GM19025 (cell line): Measurements from ENCODE around the gene FRMPD2.
"Not testable (repeated sequence)": the region's sequence is repeated elsewhere in the genome, so short reads cannot be mapped to it uniquely, and the experiment has no call there.

ENCODE experiments used
- ATAC-seq: cut with Tn5 transposase; IDR thresholded peaks from one replicate; pipeline ENCODE4 v1.9.1; 2021; ENCODE audit warnings: mild to moderate bottlenecking, low read depth, moderate library complexity; ENCODE audit not compliant: unreplicated experiment

The FRMPD2 gene

DNA sequence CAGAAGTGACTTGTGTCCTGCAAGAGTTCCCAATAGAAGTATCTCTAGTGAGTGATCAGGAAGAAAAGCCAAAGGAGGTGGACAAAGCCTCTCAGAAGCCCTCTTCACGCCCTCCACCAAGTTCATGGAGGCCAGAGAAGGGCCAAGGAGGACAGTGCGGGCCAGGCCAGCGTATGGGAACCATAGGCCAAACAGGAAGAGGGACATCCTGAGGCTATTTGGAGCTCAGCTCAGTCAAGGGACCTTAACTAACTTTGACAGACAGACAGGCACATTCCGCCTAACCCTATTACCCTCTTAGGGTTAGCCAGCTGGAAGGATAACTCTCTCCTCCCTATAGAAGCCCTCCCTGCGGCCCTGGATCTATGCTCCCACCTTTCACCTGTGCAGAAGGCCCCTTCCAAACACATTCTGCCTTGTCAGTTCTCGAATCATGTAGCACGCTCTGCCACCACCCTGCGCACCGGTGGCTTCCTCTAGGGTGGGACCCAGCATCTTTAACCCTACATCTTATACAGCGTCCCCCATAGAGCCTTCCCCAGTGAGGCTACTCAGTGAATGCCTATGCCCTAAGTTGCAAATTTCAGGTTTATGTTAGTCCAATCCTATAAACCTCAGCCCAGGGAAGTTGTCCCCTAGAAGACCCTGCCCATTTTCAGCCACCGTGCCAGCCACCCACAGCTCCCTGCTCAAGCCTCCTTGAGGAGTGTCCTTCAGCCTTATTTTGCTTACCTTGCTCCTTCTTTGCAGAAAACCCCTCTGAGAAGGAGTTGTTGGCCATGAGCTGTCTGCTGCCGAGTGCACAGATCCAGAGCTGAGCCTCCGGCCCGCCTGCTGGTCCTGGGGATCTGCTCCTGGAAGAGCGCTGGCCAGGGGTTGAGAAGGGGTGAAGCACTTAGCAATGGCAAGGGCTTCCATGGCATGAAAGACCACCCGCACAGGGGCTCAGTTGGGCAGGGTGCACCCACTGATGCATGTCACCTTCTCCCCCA, 36.9 kb downstream of the FRMPD2 start:
- ATAC-seq = no peak

DNA sequence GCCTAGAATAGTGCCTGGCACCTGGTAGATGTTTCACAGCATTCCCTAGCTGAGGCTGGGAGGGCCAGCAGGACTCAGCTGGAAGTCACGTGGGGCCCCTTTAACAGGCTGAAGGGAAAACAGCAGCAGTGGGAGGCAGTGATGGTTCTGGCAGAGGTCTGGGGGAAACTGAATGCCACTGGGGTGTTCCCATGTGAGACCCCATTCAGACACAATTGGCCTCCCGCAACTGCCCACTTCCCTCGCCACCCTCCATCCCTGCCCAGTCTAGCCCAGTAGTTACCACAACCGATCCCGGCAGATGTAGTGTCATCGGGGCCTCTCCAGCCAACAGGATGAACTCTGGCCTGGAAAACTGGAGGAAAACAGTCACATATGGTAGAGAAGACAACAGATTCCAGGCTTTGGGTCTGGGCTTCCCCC, 38.3 kb downstream of the FRMPD2 start:
- no peak for ATAC-seq

- no peak for ATAC-seq
These were observed 39.0 kb downstream of the FRMPD2 start for GRCh38 chr10:48235501-48235900.

DNA sequence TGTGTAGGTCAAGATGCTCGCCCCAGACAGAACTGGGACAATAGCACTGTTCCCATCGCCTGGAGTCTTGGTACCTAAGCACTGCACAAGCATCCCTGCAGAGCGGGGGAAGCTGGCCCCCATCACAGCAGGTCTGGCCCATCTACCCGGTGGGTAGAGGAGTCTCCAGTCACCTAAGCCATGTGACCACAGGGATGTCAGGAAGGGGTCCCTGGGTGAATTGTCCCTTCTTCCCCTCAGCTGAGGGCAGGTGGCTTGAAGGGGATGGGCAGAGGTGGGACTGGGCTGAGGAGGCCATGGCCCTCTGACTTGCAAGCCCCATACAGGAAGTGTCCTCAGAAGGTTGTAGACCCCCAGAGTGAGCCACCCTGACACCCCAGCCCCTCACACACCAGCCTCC, 39.7 kb downstream of the FRMPD2 start:
- no peak for ATAC-seq

DNA sequence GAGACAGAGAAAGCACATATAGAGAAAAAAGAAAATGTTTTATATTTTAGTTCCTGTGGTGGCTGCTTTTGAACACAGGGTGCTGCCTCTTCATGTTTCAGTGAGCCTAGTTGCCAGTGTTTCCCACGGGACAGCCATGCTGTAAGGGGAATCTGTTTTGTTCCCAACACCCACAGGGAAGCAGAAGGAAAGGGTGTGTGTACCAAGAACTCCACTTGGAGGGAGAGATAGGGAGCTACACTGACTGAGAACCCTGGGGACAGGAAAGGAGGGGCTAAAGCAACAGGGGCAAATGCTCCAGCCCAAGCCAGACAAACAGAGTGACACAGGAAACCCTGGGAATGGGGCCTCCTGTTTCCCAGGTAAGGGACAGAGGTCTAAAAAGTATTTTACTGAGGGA, 40.2 kb downstream of the FRMPD2 start:
- ATAC-seq = no peak

GRCh38 chr10:48233559-48234005, 40.9 kb downstream of the FRMPD2 start:
- ATAC-seq = no peak

DNA sequence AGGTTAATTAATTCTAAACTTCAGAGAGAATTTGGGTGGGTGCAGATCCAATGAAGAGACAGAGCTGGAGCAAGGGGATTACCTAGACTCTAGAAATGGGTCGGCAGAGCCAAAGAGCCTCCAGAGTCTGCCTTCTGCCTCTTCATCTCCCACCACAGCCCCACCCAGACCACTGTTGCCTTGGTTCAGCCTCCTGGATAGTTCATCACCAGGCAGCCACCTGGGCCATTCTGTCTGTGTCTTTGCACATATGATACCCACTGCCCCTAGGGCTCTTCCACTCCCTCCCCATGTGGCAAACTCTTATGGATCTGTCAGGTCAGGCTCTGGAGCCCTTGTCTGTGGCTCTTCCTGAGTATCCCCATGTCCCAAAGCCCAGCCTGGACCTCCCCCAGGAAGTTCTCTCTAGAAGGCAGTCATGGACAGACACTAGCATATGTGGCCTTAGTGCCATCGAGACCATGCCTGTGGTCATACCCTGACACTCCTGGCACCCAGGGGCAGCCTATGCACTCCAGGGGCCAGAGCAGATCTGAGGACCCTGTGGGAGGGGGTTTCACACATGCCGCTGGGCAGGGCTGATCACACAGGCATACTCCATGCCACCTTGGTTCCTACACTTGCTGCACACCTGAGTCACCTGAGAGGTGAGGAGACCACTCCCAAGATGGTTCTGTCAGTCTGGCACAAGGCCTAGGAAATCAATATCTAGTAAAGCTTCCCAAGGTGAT, 41.6 kb downstream of the FRMPD2 start:
- no peak for ATAC-seq

GRCh38 chr10:48231699-48232315, 42.7 kb downstream of the FRMPD2 start:
- no peak for ATAC-seq

DNA sequence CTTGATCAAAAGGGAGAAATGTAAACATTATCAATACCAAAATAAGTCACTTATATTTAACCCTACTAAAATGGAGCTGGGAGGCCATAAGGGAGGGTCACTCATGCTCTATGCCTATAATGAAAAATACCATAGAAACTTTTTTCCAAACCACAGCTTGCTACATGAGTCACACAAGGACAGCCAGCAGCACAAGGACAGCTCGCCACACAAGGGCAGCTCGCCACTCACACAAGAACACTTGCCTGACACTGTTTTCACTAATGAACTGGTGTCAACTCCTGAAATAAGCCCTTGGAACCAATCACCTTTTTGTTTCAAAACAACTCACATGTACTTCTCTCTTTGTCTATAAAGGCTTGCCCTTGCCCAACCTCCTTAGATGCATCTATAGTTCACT, 43.3 kb downstream of the FRMPD2 start:
- ATAC-seq = no peak

DNA sequence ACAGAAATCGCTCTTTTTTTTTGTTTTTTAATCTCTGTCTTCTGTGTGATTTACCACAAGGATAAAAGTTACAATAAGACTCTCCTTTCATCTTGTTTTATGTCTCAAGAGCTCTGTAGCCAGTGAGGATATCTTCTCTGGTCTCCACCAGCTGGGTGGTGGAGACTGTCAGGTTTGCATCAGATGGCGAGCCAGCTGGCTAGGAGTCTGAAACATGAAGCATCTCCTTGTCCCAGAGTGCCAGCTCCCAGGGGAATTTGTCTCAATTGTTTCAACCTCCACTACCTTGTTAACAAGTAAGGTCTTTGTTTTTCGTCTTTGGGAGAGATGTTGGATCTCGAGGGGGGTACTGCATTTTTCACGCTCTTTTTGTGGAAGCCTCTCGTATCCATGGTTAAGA, 47.3 kb downstream of the FRMPD2 start:
- ATAC-seq = no peak

- no peak for ATAC-seq
These were observed 49.4 kb downstream of the FRMPD2 start for GRCh38 chr10:48224979-48225560.

DNA sequence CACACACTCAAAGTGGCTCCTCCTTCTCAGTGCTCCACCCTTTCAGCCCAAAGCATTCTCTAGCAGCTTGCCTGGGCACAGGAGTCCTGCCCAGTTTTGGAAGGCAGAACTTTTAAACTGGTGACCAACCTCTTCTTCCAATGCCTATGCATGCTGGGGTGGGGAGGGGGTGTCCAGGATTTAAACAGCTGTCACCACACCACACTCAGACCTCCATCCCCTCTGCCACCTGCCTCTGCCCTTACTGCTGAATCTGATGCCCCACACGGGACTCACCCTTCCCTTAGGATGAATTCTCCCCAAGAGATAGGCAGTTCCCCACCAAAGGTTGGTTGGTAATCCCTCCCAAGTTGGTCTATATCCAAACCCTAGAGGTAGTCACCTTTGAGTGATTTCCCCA, 50.2 kb downstream of the FRMPD2 start:
- no peak for ATAC-seq

GRCh38 chr10:48221814-48222213, 52.7 kb downstream of the FRMPD2 start:
- ATAC-seq = no peak

DNA sequence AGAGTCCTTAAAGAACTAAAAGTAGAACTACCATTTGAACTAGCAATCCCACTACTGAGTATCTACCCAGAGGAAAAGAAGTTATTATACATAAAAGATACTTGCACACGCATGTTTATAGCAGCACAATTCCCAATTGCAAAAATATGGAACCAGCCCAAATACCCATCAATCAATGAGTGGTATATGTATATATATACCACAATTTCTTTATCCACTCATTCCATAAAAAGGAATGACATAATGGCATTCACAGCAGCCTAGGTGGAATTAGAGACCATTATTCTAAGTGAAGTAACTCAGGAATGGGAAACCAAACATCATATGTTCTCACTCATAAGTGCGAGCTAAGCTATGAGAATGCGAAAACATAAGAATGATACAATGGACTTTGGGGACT, 53.5 kb downstream of the FRMPD2 start:
- ATAC-seq = not testable (repeated sequence)

- ATAC-seq = no peak
These were observed 55.3 kb downstream of the FRMPD2 start for GRCh38 chr10:48219194-48219593.

DNA sequence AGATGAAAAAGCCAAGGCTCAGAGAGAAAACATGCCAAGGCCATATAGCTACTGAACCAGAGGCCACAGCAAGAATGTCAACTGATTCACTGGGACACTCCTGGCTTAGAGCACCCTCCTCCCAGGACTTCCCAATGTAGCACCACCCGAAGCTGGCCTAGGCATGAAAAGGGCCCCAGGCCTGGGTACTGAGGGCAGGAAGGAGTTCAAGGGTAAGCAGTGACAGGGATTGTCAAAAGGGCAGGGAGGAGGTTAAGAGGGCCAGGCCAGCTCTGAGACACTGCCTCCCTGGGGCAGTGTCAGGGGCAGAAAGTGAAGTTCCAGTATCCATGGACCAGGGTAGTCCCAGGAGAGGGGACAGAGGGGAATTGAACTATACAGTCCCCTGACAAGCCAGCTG, 57.8 kb downstream of the FRMPD2 start:
- no peak for ATAC-seq

DNA sequence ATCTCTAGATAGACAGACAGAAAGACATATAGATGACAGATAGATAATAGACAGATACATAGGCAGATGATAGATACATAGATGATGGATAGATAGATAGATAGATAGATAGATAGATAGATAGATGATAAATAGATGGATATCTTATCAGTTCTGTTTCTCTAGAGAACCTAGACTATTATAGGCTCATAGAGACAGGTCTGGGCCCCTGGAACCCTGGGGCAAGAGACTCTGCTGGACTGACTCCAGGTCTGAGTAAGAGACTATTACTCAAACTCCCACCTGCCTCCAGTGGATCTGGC, 58.3 kb downstream of the FRMPD2 start:
- ATAC-seq = no peak

DNA sequence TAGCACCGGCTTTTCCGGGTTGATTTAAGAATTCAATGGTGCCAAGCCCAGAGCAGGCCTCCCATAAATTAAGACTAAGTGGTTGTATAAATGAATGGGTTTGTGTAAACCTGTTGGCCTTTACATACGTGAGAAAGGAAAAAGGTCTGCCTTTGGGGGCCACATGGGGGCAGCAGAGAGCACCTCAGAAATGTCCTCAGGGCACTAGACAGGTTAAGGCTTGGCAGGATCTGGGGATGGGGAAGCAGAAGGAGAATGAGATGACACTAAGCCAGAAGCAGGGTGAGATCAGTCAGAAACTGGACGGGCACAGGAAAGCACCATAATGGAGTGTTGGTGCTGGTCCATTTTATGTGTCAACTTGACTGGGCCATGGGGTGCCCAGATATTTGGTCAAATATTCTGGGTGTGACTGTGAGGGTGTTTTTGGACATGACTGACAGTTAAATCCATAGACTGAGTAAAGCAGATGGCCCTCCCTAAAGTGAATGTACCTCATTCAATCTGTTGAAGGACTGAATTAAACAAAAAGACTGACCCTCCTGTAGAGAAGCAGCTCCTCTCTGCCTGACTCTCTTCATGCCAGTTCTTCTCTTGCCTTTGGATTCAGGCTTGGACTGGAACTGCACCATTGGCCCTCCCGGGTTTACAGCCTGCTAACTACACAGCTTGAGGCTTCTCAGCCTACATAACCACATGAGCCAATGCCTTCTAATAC, 58.9 kb downstream of the FRMPD2 start:
- no peak for ATAC-seq

DNA sequence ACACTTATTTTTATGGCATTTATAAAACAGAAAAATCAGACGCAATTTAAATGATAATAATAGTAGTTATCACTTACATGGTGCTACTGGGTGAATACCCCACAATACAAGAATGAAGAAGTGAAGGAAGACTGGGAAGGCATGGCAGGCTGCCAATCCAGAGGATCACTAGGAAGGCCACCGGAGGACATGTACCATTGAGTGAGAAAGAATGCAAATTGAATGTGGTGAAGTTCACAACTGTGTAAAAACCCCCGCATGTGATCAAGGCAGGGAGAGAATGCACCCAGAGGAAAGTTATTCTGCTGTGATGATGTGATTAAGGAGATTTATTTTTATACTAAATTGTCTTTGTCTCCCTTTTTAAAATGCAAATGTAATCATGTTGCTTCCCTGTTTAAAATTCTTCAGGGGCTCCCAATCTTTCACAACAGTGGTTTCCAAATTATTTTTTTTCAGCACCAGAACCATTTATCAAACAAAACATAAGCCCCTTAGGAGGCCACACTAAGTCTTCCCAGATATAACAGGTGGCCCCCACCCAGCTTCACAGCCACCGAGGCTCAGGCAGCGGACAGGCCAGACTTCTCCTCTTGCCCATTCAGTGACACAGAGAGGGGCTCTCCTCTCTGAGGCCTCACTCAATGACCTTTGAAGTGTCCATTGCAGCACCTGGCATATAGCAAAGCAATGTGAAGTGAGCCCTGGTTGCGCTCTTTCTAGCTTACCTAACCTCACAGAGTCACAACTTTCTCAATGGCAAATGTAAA, 59.6 kb downstream of the FRMPD2 start:
- no peak for ATAC-seq

DNA sequence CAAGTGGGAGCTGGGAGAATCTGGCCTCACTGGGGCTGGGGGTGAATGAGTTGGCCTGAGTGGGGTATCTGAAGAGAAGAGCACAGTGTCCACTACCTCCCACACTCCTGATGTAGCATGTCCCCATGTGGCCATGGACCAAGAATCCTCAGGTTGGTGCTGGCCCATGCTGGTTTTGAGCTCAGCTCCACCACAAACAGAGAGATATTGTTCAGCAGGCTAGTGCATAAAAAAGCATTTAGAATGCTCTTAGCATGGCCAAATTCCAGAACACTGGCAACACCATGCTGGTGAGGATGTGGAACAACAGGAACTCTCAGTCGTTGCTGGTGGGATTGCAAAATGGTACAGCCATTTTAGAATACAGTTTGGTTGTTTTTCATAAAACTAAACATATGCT, 61.4 kb downstream of the FRMPD2 start:
- no peak for ATAC-seq
